PC-9 (cell line): ENCODE results near the gene ITPRIP.

Source experiments
- CTCF ChIP-seq: fragments of 200-600 bp; sonication (generic); conservative IDR thresholded peaks from 2 replicates; pipeline ENCODE4 v1.6.1; 2017; ENCODE audit warnings: mixed run types, antibody characterized with exemption, mild to moderate bottlenecking, moderate library complexity
- EZH2 ChIP-seq: fragments of 200-600 bp; sonication (generic); IDR thresholded peaks from 2 replicates; pipeline ENCODE4 v1.8.0; 2017; ENCODE audit warnings: antibody characterized with exemption, low read depth

GRCh38 chr10:104321725-104322415 lies 16.4 kb downstream of the ITPRIP start:
- TF ChIP-seq CTCF, result no peak
- TF ChIP-seq EZH2, result no peak
